Activated CD4-positive, alpha-beta T cell treated with anti-CD3 and anti-CD28 coated beads, Interleukin-2, amount 10 ng/mL, durations not matched to agents 7 days and 5 days (primary cell): ENCODE results near the gene ADCYAP1R1. TPM values are rescaled to one million over a fixed set of nuclear protein-coding genes. Genes with fewer than 3 reads are reported as not detected.

ENCODE experiments used
- CTCF ChIA-PET: fragments of 350-600 bp; sonication (Branson Sonifier 250); formaldehyde crosslinking; loops from one replicate; lab custom pipeline; 2021; ENCODE audit warnings: antibody characterized with exemption; lab: Charles Lee
- POLR2A ChIA-PET: fragments of 350-600 bp; sonication (Branson Sonifier 250); formaldehyde crosslinking; loops from one replicate; lab custom pipeline; 2021; ENCODE audit warnings: antibody characterized with exemption; lab: Charles Lee
- DNase-seq: peaks from one replicate; pipeline ENCODE4 v3.0.0-alpha.2; 2020
- H3K27ac Mint-ChIP-seq: one replicate; pipeline ENCODE4 v1.8.0; 2021; ENCODE audit warnings: mild to moderate bottlenecking, moderate library complexity, mixed read lengths
- H3K27me3 Mint-ChIP-seq: one replicate; pipeline ENCODE4 v1.8.0; 2021; ENCODE audit warnings: mixed read lengths
- H3K36me3 Mint-ChIP-seq: one replicate; pipeline ENCODE4 v1.8.0; 2021; ENCODE audit warnings: low read depth, mixed read lengths
- H3K4me1 Mint-ChIP-seq: one replicate; pipeline ENCODE4 v1.8.0; 2021; ENCODE audit warnings: mixed read lengths
- H3K4me3 Mint-ChIP-seq: one replicate; pipeline ENCODE4 v1.8.0; 2021; ENCODE audit warnings: mild to moderate bottlenecking, moderate library complexity, mixed read lengths
- H3K9me3 Mint-ChIP-seq: one replicate; pipeline ENCODE4 v1.8.0; 2021; ENCODE audit warnings: mixed read lengths
- total RNA-seq, 2 experiments: library from RNA; stranded (reverse); gene quantifications; one replicate each; pipeline ENCODE4 v1.2.3, GENCODE V29; 2021

The ADCYAP1R1 gene
- total RNA-seq, 2 experiments from 2014 or later: not detected

DNA sequence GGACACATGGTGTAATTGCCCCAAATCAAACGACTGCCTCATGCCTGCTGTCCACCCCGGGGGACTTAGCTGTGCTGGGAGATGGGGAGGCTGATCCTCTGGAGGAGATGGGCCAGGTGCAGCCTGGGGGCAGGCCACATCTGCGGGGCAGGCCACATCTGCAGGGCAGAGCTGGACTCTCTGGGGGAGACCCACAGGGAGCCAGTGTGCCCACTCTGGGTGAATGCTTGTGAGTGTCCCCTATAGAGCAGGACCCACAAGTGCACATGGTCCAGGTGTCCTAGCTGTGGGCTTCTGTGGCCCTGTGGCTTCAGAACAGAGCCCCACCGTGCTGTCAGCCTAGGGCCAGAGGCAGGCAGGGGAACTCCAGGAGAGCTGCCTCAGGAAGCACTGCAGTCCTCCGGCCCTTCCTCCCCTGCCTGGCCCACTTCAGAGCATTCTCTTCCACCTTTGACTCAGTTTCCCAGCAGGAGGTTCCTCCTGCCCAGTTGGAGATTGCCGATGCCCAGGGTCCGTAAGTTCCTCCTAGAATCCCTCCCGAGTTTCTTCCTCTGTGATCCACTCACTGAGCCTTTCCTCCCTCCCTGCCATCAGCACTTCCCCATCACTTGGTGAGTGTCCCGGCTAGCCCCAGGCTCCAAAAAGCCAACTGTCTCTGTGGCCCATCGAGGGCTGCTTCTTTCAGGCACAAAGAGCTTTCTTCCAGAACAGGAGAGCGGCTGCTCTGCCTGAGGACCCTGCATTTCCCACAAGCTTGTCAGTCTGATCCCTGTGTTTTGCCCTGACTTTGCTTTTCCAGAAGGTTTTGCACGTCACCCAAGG, 50.3 kb downstream of the ADCYAP1R1 start:
- H3K9me3 Mint-ChIP-seq: no peaks in the 10 kb centered on the region
- ChIA-PET CTCF (no interaction called here), POLR2A (no interaction called here)
- H3K36me3 Mint-ChIP-seq: no peaks in the 10 kb centered on the region
- no peaks in the 10 kb centered on the region for H3K27me3 Mint-ChIP-seq
- no peaks in the 10 kb centered on the region for H3K4me1 Mint-ChIP-seq
- no peak overlapping the region for H3K4me3 Mint-ChIP-seq
- H3K27ac Mint-ChIP-seq: no peak overlapping the region
- no peak for DNase-seq

DNA sequence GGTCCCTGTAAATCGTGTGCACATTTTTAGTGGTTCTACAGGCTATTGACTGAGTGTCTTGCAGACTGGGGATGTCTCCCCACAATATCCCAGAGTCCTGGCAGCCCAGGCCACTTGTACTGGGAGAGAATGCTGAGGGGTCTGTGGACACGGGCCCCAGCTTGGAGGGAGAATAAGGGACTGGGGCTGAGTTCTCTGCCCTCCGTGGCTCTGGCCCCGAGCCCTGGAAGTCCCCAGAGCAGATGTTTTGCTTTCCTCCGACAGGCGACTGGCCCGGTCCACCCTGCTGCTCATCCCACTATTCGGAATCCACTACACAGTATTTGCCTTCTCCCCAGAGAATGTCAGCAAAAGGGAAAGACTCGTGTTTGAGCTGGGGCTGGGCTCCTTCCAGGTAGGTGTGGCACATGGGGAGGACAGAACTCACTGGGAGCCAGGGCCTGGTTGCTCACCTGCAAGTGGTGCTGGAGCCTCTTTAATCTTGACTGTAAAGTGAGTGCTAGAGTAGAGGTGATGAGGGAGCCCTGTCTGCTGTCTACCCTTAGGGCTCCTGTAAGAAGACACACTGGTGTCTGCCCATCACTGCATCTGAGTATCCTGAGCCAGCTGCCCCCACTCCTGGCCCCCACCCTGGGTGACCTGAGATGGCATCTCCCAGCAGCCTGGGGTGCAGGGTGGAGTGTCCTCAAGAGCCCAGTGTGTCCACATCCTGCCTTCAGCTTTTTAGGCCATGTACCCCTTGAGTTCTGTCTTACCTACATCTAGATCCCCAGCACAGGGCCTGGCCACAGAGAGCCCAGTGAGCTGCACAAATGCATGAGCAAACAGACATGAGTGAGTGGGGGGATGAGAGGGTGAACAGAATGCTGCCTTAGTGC, 51.1 kb downstream of the ADCYAP1R1 start:
- H3K4me1 Mint-ChIP-seq: no peaks in the 10 kb centered on the region
- no peak overlapping the region for H3K4me3 Mint-ChIP-seq
- H3K36me3 Mint-ChIP-seq: no peaks in the 10 kb centered on the region
- POLR2A ChIA-PET: no interaction called here
- H3K27ac Mint-ChIP-seq: no peak overlapping the region
- CTCF ChIA-PET: no interaction called here
- H3K9me3 Mint-ChIP-seq: no peaks in the 10 kb centered on the region
- DNase-seq: no peak
- no peaks in the 10 kb centered on the region for H3K27me3 Mint-ChIP-seq

DNA sequence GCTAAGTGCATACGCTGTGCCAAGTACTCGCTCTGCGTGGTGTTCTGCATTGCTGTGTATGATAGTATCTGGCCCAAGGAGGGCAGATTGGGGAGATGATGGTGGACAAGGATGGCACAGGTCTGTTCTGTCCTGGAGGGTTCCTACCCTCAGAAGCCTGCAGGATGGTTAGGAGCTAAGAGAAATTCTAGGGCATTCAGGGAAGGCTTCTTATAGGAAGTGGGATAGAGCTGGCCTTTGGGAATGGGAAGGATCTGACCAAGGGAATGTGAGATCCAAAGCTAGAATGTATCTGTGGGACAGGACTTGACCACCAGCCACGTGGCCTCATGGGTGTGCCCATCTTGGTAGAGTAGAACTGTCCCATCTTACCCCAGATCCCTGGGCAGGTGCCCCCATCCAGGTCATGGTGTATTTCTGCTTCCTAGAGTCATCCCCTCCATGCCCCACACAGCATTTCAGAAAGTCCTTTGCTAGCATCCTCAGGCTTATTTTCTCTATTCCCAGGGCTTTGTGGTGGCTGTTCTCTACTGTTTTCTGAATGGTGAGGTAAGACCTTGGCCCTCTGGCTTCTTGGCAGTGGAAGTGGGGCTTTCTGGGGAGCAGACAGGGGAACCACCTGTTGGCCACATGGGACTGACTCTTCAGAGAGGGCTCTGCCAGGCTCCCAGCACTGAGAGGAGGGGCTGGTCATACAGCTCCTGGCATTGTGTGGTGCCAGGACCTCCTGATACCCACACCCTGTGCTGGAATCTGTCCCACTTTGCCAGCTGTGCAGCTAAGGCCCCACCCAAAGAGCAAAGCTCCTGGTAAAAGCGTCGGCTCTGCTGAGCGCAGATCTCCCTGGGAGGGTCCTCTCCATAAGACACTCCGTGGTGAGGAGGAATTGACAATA, 52.5 kb downstream of the ADCYAP1R1 start:
- Mint-ChIP-seq H3K36me3 (no peaks in the 10 kb centered on the region), H3K4me1 (no peaks in the 10 kb centered on the region), H3K4me3 (no peak overlapping the region), H3K27me3 (no peaks in the 10 kb centered on the region), H3K27ac (no peak overlapping the region), H3K9me3 (no peaks in the 10 kb centered on the region)
- ChIA-PET POLR2A (no interaction called here), CTCF (no interaction called here)
- DNase-seq: no peak

DNA sequence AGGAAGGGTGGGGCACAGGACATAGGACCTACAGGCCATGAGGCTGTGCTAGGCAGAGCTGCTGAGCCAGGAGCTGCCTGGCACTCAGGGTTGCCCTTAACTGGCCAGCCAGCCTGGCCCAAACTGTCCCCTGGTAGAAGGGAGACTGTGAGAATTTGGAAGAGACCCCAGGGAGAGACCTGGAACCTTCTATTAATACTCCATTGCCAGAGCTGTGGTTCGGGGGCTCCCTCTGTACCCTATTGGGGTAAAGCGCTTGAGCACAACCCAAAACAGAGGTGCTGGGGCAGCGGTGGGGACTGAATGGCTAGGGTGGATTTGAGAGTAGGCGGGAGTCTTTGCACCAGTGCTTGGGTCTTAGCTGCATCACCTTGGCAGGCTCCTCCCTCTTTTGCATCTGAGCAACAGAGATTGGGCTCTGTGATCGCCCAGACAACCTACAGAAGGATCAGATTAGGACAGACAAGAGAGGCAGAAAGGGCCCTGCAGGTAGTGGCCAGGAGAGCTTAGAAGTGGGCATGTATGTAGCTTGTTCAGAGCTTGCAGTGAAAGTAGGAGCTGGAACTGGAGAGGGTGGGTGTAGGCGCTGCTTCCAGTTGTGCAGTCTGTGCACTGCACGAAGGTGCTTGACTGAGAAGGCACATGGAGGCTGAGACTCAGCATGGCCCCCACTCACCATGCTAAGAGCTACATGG, 53.3 kb downstream of the ADCYAP1R1 start:
- no peaks in the 10 kb centered on the region for H3K36me3 Mint-ChIP-seq
- no peak overlapping the region for H3K27ac Mint-ChIP-seq
- no peak overlapping the region for H3K4me3 Mint-ChIP-seq
- DNase-seq: no peak
- H3K9me3 Mint-ChIP-seq: no peaks in the 10 kb centered on the region
- POLR2A ChIA-PET: no interaction called here
- CTCF ChIA-PET: interaction anchor here (1.1 kb wide), 1 partner anchor 122 kb away, joined by 3 read pairs; no protein-coding TSS in a partner anchor
- H3K4me1 Mint-ChIP-seq: no peaks in the 10 kb centered on the region
- no peaks in the 10 kb centered on the region for H3K27me3 Mint-ChIP-seq

DNA sequence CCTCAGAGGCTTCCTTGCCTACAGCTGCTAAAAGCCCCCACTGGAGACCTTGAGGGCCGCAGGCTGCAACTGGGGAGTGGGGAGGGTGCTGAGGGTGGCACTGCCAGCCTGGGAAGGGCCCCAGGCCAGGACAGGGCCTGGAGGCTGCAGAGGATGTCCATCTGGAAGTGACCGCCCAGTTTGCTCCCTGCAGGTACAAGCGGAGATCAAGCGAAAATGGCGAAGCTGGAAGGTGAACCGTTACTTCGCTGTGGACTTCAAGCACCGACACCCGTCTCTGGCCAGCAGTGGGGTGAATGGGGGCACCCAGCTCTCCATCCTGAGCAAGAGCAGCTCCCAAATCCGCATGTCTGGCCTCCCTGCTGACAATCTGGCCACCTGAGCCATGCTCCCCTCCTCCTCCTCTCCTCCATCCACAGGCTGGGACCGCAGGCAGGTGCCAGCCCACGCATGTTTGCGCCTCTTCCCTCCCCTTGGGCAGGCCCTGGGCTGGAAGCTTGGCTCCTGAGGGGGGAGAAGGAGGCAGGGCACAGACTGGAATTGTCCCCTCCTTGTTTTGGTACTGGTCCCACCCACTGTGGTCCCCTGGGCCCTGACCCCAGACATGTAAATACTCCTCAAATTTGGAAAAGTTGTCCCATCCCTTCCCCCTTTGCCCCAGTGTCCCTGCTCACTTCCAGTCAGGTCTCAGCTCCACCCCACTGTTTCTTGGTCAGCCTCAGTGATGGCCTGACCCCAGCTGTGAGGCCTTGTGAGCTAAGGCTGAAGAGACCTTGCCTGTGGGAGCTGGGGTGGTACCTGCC, 54.4 kb downstream of the ADCYAP1R1 start:
- Mint-ChIP-seq H3K36me3 (no peaks in the 10 kb centered on the region), H3K27me3 (no peaks in the 10 kb centered on the region), H3K27ac (no peak overlapping the region), H3K4me1 (no peaks in the 10 kb centered on the region), H3K9me3 (no peaks in the 10 kb centered on the region), H3K4me3 (no peak overlapping the region)
- ChIA-PET CTCF (interaction anchor here (1.1 kb wide), 1 partner anchor 123 kb away, joined by 3 read pairs; no protein-coding TSS in a partner anchor), POLR2A (no interaction called here)
- no peak for DNase-seq

DNA sequence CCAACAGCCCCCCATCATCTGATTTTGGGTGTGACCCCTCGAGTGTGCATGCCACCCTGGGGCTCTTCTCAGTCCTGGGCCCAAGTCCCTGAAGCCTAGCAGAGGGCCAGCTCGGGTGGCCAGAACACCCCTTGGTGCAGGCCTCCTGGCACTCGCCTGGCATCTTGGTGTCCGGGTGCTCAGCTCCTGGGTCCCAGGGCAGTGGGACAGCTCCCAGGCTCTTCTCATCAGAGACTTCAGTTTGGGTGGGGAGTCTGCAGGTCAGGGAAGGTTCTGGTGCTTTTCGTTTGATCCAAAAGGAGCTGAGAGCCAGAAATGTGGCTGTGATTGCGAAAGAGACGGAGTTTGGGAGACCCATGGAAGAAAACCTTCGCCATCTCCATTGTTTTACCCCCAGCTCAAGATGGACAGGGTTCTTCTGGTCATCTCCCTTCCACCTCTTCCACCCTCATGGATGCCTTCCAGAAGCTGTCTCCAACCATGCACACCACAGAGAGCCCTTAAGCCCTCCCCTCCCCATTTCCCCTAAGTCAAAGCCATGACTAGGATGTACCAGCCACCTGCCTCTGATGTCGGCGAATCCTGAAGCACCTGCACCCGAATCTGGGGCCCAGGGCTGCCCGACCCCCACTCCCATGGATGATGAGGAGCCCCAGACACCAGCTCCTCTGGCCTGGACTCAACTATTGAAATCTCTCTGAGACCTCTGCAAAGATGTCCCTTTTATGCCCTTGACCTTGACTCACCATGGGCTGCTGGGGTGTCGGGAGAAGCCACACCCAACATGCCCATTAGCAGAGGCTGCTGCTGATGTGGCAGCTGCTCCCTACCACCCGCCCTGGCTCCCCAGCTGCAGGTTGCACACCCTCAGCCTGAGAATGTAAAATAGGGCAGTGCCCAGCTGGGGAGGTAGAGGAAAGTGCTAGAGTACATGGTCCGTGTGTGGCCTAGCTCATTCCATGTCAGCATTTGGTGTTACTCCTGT, 55.3 kb downstream of the ADCYAP1R1 start:
- Mint-ChIP-seq H3K27ac (no peak overlapping the region), H3K27me3 (no peaks in the 10 kb centered on the region), H3K4me1 (no peaks in the 10 kb centered on the region), H3K36me3 (no peaks in the 10 kb centered on the region), H3K9me3 (no peaks in the 10 kb centered on the region), H3K4me3 (no peak overlapping the region)
- ChIA-PET CTCF (interaction anchor here (1.2 kb wide), 1 partner anchor 15 kb away, joined by 3 read pairs; no protein-coding TSS in a partner anchor), POLR2A (no interaction called here)
- no peak for DNase-seq

DNA sequence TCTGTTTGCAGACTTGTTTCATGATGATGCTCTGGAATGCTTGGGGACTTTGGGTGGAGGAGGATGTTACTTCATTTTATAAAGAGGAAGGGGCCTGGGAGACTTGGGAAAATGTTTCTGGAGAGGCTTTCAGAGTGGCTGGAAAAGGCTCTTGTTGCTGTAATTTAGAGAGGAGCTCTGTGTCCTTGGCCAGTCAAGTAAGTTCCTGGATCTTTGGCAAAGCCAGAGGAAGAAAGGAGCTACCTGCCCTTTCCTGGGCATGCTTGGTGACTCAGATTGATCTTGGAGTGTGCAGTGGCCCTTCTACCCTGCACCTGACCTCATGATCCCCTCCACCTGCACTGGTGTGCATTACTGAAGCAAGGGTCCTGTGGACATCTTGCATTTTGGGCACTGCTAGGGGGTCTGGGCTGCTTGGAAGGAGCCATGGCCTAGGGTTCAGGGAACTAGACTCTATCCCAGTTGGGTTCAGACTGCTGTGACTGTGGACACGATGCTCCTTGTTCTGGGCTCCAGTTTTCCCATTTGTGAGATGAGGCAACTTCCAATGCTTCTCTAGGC, 56.1 kb downstream of the ADCYAP1R1 start:
- no peaks in the 10 kb centered on the region for H3K36me3 Mint-ChIP-seq
- H3K9me3 Mint-ChIP-seq: no peaks in the 10 kb centered on the region
- no peak for DNase-seq
- no peak overlapping the region for H3K27ac Mint-ChIP-seq
- H3K27me3 Mint-ChIP-seq: no peaks in the 10 kb centered on the region
- no peak overlapping the region for H3K4me3 Mint-ChIP-seq
- POLR2A ChIA-PET: no interaction called here
- H3K4me1 Mint-ChIP-seq: no peaks in the 10 kb centered on the region
- CTCF ChIA-PET: interaction anchor here (1.2 kb wide), 1 partner anchor 15 kb away, joined by 3 read pairs; no protein-coding TSS in a partner anchor

DNA sequence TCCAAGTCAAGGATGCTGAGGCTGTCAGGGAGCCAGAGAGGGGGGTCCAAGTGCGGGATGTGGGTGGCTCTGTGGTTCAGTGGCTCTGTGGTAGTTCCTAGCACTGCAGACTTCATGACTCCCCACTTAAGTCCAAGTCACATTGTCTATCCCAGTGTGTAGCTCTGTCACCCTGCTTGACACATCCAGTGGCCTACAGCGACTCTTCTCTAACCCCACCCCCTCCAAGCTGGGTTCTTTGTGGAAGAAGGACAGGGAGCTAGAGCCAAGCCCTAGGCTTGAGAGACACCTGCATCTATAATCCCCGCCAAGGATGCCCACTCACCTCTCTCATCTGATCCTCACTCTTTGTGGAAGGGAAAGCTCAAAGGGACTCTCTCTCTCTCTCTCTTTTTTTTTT, 57.6 kb downstream of the ADCYAP1R1 start:
- no peaks in the 10 kb centered on the region for H3K9me3 Mint-ChIP-seq
- no peak overlapping the region for H3K27ac Mint-ChIP-seq
- no peak overlapping the region for H3K4me3 Mint-ChIP-seq
- ChIA-PET POLR2A (no interaction called here), CTCF (no interaction called here)
- DNase-seq: no peak
- no peaks in the 10 kb centered on the region for H3K27me3 Mint-ChIP-seq
- no peaks in the 10 kb centered on the region for H3K4me1 Mint-ChIP-seq
- no peaks in the 10 kb centered on the region for H3K36me3 Mint-ChIP-seq

DNA sequence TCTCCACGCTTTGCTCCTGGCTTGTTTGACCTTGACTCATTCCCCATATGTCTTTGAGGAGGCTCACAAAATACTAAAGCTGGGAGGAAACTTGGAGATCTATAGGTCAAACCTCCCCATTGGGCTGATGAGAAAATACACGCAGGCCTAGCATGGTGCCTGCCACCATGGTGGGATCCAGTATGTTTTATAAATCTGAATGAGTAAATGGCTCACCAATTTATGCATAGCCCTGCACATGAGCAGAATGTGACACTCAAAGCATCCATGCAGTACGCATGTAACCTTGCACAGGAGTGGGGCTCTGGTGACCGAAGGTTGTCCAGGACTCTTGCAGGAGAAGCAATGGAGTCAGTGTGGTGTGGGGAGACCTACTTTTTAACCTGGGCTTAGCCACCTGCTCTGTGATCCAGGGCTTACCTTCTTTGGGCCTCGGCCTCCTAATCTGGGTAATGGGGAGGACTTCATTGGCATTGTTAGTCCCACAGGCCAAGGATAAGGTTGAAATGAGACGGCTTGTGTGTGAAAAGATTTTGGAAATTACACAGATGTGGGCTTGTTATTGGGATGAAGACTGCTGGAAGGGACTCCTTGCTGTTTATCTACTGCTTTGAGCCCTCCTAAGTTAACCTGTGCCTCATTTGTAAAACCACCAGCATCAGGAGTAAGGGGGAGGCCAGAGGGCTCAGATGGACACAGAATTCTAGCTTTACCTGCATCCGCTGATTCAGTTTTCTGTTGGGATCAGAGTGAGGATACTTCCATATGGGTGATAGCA, 58.4 kb downstream of the ADCYAP1R1 start:
- ChIA-PET POLR2A (no interaction called here), CTCF (no interaction called here)
- Mint-ChIP-seq H3K4me3 (no peak overlapping the region), H3K36me3 (no peaks in the 10 kb centered on the region), H3K9me3 (no peaks in the 10 kb centered on the region), H3K27me3 (no peaks in the 10 kb centered on the region), H3K27ac (no peak overlapping the region), H3K4me1 (no peaks in the 10 kb centered on the region)
- no peak for DNase-seq

DNA sequence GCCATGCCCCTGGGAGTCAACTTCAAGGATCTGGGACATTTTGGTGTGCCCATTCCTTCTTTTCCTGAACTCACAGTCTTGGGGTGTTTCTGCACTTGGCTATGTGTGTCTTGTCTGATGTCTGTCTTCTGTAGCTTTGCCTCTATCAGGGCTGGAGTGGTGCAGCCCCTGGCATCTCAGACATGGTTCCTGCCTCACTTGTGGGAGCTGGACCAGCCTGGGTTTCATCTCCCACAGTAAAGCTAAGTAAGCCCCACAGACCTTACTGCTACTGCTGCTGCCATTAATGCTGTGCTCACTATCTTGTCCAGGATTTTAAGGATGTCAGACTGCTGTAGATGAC, 59.0 kb downstream of the ADCYAP1R1 start:
- ChIA-PET POLR2A (no interaction called here), CTCF (no interaction called here)
- Mint-ChIP-seq H3K27me3 (peaks cover 3% of the 10 kb centered on the region), H3K4me3 (no peak overlapping the region), H3K9me3 (no peaks in the 10 kb centered on the region), H3K36me3 (no peaks in the 10 kb centered on the region), H3K27ac (no peak overlapping the region), H3K4me1 (no peaks in the 10 kb centered on the region)
- no peak for DNase-seq
